Panc1 (cell line): Measurements from ENCODE around the gene GPC6. TPM values are rescaled to one million over a fixed set of nuclear protein-coding genes. Genes with fewer than 3 reads are reported as not detected.

Experiments
- ATAC-seq: fragments of 200-7000 bp; cut with Tn5 transposase; 2 replicates; pipeline ENCODE4 v1.9.1; 2020; ENCODE audit warnings: mild to moderate bottlenecking, moderate library complexity
- BruUV-seq: library from RNA; stranded (reverse); fragments of 400-500 nt; replicated peaks from 2 replicates; lab custom pipeline; 2021; lab: Mats Ljungman, UMichigan
- CTCF ChIA-PET: fragments of 300-600 bp; sonication (Branson Sonifier 250); formaldehyde crosslinking; loops from one replicate; lab custom pipeline; 2022; ENCODE audit warnings: antibody characterized with exemption; lab: Charles Lee
- POLR2A ChIA-PET: fragments of 300-600 bp; sonication (Branson Sonifier 250); formaldehyde crosslinking; loops from one replicate; lab custom pipeline; 2022; ENCODE audit warnings: antibody characterized with exemption; lab: Charles Lee
- DNase-seq: peaks from one replicate; pipeline ENCODE4 v3.0.0-alpha.2; 2010; ENCODE audit warnings: low read depth, low spot score
- H3K27ac ChIP-seq: 2 replicates; pipeline ENCODE4 v1.5.1; 2011; ENCODE audit warnings: mild to moderate bottlenecking, low read length, inconsistent platforms
- H3K27me3 ChIP-seq: fragments of 200-500 bp; sonication (Bioruptor generic); 2 replicates; pipeline ENCODE4 v1.6.0; 2014; ENCODE audit warnings: low read length, inconsistent platforms; ENCODE audit not compliant: control insufficient read depth, insufficient read depth
- H3K36me3 ChIP-seq: fragments of 200-500 bp; sonication (Bioruptor generic); 2 replicates; pipeline ENCODE4 v1.5.1; 2014; ENCODE audit warnings: inconsistent platforms, mild to moderate bottlenecking, low read length, moderate library complexity; ENCODE audit not compliant: control insufficient read depth, insufficient read depth
- H3K4me1 ChIP-seq: 2 replicates; pipeline ENCODE4 v1.5.1; 2011; ENCODE audit warnings: inconsistent platforms, mild to moderate bottlenecking, low read length, moderate library complexity; ENCODE audit not compliant: control insufficient read depth, insufficient read depth
- H3K4me3 ChIP-seq, 2 experiments: 2 replicates each; pipeline ENCODE4 v1.5.1; 2011 to 2012; ENCODE audit warnings: low read depth in 2 of 2, low read length in 2 of 2, mild to moderate bottlenecking in 2 of 2, inconsistent platforms in 1 of 2, moderate library complexity in 1 of 2
- H3K9me3 ChIP-seq: fragments of 200-500 bp; sonication (Bioruptor generic); 2 replicates; pipeline ENCODE4 v1.5.1; 2014; ENCODE audit warnings: low read depth, mild to moderate bottlenecking, inconsistent platforms, low read length, moderate library complexity; ENCODE audit not compliant: control insufficient read depth, insufficient read depth
- POLR2AphosphoS5 ChIP-seq: IDR thresholded peaks from 2 replicates; pipeline ENCODE4 v1.6.1; 2012; ENCODE audit warnings: mild to moderate bottlenecking, low read depth, low read length, moderate library complexity
- SIN3A ChIP-seq: IDR thresholded peaks from 2 replicates; pipeline ENCODE4 v1.6.1; 2012; ENCODE audit warnings: low read depth, mild to moderate bottlenecking, low read length, moderate library complexity, borderline replicate concordance; ENCODE audit not compliant: insufficient read depth
- TCF7L2 ChIP-seq: IDR thresholded peaks from 2 replicates; pipeline ENCODE4 v1.6.1; 2011; ENCODE audit warnings: mild to moderate bottlenecking, low read depth, low read length, inconsistent platforms
- in situ Hi-C: cut with HindIII; loops from 2 replicates; pipeline ENCODE4 v1.10.0; 2016; ENCODE audit warnings: low sequenced_read_pairs, low pct_unique_long_range_greater_than_20kb
- intact Hi-C: fragments of 100-400 bp; cut with micrococcal nuclease; formaldehyde crosslinking; loops from one replicate; pipeline ENCODE4 v1.10.0; 2022; ENCODE audit not compliant: unreplicated experiment
- total RNA-seq: library from RNA; stranded (reverse); gene quantifications from one replicate; pipeline ENCODE4 v1.2.1, GENCODE V29; 2021; ENCODE audit not compliant: unreplicated experiment
- TF ChIP-seq, protein P1 (sequence below): fragments of 450-650 bp; IDR thresholded peaks from 2 replicates; pipeline ENCODE4 v1.5.1; 2017; ENCODE audit warnings: mild to moderate bottlenecking
- TF ChIP-seq, protein P2 (sequence below), 2 experiments: IDR thresholded peaks; 2 replicates each; pipeline ENCODE4 v1.6.1; 2011 to 2012; ENCODE audit warnings: low read depth in 2 of 2, control low read depth in 1 of 2, low read length in 1 of 2, mild to moderate bottlenecking in 1 of 2, moderate library complexity in 1 of 2; ENCODE audit not compliant: insufficient read depth in 1 of 2

The GPC6 gene
- total RNA-seq, 1 experiment from 2014 or later, result 4.8 TPM

DNA sequence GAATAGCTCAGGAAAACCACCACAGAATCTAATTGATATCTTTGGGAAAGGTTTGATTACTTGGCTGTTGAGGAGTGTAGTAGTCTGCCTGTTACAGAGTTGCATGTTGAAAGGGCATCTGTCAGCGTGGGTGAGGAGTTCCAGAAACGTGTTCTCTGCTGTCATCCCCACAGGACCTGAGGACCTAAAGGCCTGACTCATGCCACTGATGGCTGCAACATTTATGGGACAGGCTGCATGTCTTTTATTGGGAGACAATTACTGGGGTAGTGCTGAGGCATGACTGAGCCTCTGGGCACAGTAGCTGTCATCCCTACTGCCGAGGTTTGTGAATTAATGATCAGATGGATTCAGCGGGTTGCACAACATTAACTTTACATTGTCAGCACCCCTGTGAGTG lies 525.9 kb downstream of the GPC6 start:
- Histone ChIP-seq H3K4me1 (no peaks in the 10 kb centered on the region), H3K27ac (no peak overlapping the region), H3K4me3 (no peak overlapping the region), H3K9me3 (no peaks in the 10 kb centered on the region), H3K36me3 (no peaks in the 10 kb centered on the region), H3K27me3 (no peaks in the 10 kb centered on the region)
- ATAC-seq (no peak), DNase-seq (no peak)
- ChIA-PET CTCF (no interaction called here), POLR2A (interaction anchor here (0.6 kb wide), 1 partner anchor 551 kb away, joined by 7 read pairs; no protein-coding TSS in a partner anchor)
- in situ Hi-C loops (no loop called here), intact Hi-C loops (loop anchor here (2.0 kb wide), 1 partner anchor 24 kb away; no protein-coding TSS in a partner anchor)
- TF ChIP-seq, protein P1, sequence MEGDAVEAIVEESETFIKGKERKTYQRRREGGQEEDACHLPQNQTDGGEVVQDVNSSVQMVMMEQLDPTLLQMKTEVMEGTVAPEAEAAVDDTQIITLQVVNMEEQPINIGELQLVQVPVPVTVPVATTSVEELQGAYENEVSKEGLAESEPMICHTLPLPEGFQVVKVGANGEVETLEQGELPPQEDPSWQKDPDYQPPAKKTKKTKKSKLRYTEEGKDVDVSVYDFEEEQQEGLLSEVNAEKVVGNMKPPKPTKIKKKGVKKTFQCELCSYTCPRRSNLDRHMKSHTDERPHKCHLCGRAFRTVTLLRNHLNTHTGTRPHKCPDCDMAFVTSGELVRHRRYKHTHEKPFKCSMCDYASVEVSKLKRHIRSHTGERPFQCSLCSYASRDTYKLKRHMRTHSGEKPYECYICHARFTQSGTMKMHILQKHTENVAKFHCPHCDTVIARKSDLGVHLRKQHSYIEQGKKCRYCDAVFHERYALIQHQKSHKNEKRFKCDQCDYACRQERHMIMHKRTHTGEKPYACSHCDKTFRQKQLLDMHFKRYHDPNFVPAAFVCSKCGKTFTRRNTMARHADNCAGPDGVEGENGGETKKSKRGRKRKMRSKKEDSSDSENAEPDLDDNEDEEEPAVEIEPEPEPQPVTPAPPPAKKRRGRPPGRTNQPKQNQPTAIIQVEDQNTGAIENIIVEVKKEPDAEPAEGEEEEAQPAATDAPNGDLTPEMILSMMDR, result no peak
- TF ChIP-seq, protein P2, sequence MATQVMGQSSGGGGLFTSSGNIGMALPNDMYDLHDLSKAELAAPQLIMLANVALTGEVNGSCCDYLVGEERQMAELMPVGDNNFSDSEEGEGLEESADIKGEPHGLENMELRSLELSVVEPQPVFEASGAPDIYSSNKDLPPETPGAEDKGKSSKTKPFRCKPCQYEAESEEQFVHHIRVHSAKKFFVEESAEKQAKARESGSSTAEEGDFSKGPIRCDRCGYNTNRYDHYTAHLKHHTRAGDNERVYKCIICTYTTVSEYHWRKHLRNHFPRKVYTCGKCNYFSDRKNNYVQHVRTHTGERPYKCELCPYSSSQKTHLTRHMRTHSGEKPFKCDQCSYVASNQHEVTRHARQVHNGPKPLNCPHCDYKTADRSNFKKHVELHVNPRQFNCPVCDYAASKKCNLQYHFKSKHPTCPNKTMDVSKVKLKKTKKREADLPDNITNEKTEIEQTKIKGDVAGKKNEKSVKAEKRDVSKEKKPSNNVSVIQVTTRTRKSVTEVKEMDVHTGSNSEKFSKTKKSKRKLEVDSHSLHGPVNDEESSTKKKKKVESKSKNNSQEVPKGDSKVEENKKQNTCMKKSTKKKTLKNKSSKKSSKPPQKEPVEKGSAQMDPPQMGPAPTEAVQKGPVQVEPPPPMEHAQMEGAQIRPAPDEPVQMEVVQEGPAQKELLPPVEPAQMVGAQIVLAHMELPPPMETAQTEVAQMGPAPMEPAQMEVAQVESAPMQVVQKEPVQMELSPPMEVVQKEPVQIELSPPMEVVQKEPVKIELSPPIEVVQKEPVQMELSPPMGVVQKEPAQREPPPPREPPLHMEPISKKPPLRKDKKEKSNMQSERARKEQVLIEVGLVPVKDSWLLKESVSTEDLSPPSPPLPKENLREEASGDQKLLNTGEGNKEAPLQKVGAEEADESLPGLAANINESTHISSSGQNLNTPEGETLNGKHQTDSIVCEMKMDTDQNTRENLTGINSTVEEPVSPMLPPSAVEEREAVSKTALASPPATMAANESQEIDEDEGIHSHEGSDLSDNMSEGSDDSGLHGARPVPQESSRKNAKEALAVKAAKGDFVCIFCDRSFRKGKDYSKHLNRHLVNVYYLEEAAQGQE (IDR thresholded peaks at IDR 0.05; ENCODE audit: insufficient read depth in 1 of 2, low read depth in 2 of 2, low read length in 1 of 2), result no peak
- no peak for TF ChIP-seq TCF7L2
- TF ChIP-seq POLR2AphosphoS5, result no peak
- no peak for TF ChIP-seq SIN3A
- BruUV-seq, result no TSS peak

DNA sequence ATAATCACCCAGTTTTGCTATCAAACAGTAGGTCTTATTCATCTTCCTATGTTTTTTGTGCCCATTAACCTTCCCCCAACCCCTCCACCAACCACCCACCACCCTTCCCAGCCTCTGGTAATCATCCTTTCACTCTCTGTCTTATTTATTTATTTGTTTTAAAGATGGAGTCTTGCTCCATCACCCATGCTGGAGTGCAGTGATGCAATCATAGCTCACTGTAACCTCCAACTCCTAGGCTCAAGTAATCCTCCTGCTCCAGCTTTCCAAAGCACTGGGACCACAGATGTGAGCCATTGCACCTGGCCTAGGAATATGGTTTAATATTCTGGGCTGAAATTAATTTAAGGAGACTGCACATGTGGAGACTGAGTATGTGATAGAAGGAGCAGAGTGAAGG lies 527.0 kb downstream of the GPC6 start:
- Histone ChIP-seq H3K27me3 (no peaks in the 10 kb centered on the region), H3K4me3 (no peak overlapping the region), H3K27ac (no peak overlapping the region), H3K4me1 (no peaks in the 10 kb centered on the region), H3K9me3 (no peaks in the 10 kb centered on the region), H3K36me3 (no peaks in the 10 kb centered on the region)
- DNase-seq (no peak), ATAC-seq (no peak)
- in situ Hi-C loops (no loop called here), intact Hi-C loops (loop anchor here (2.0 kb wide), 1 partner anchor 23 kb away; no protein-coding TSS in a partner anchor)
- TF ChIP-seq, protein P2 (IDR thresholded peaks at IDR 0.05; ENCODE audit: insufficient read depth in 1 of 2, low read depth in 2 of 2, low read length in 1 of 2), result no peak
- TF ChIP-seq POLR2AphosphoS5 (no peak), SIN3A (no peak)
- CTCF ChIA-PET, result no interaction called here
- BruUV-seq, result no TSS peak
- POLR2A ChIA-PET, result no interaction called here
